Endodermal cell (in vitro differentiated cells): Measurements from ENCODE around the gene CCDC97. TPM values are rescaled to one million over a fixed set of nuclear protein-coding genes. Genes with fewer than 3 reads are reported as not detected.

ENCODE experiments used
- DNase-seq: peaks from one replicate; pipeline ENCODE4 v3.0.0-alpha.2; 2017
- H3K27ac ChIP-seq: 2 replicates; pipeline ENCODE4 v1.5.1; 2013; ENCODE audit warnings: mild to moderate bottlenecking, low read depth, low read length, moderate library complexity
- H3K27me3 ChIP-seq: 2 replicates; pipeline ENCODE4 v1.6.1; 2013; ENCODE audit warnings: mild to moderate bottlenecking, low read length, moderate library complexity; ENCODE audit not compliant: insufficient read depth, control insufficient read depth, poor library complexity, severe bottlenecking
- H3K36me3 ChIP-seq: 2 replicates; pipeline ENCODE4 v1.7.0; 2013; ENCODE audit warnings: mild to moderate bottlenecking, low read length, moderate library complexity; ENCODE audit not compliant: control insufficient read depth, insufficient read depth
- H3K4me1 ChIP-seq: one replicate; pipeline ENCODE4 v1.7.0; 2013; ENCODE audit warnings: low read length; ENCODE audit not compliant: control insufficient read depth, insufficient read depth
- H3K4me3 ChIP-seq: 2 replicates; pipeline ENCODE4 v1.5.1; 2013; ENCODE audit warnings: mild to moderate bottlenecking, low read length, moderate library complexity
- H3K9ac ChIP-seq: 2 replicates; pipeline ENCODE4 v1.6.1; 2013; ENCODE audit warnings: mild to moderate bottlenecking, low read length, moderate library complexity; ENCODE audit not compliant: poor library complexity, severe bottlenecking; ENCODE audit errors: extremely low read depth
- H3K9me3 ChIP-seq: 2 replicates; pipeline ENCODE4 v1.6.1; 2013; ENCODE audit warnings: mild to moderate bottlenecking, low read length, moderate library complexity; ENCODE audit not compliant: control insufficient read depth
- H3K27ac Mint-ChIP-seq: 2 replicates; pipeline ENCODE4 v1.8.0; 2020; ENCODE audit warnings: mixed read lengths
- H3K27me3 Mint-ChIP-seq: 2 replicates; pipeline ENCODE4 v1.8.0; 2021; ENCODE audit warnings: mild to moderate bottlenecking, mixed read lengths; ENCODE audit not compliant: insufficient read depth
- H3K36me3 Mint-ChIP-seq: 2 replicates; pipeline ENCODE4 v1.8.0; 2020; ENCODE audit warnings: low read depth, mixed read lengths
- H3K4me1 Mint-ChIP-seq: 2 replicates; pipeline ENCODE4 v1.8.0; 2020; ENCODE audit warnings: mixed read lengths
- H3K4me3 Mint-ChIP-seq: 2 replicates; pipeline ENCODE4 v1.8.0; 2020; ENCODE audit warnings: mild to moderate bottlenecking, moderate library complexity, mixed read lengths
- H3K9me3 Mint-ChIP-seq: 2 replicates; pipeline ENCODE4 v1.8.0; 2020; ENCODE audit warnings: mild to moderate bottlenecking, mixed read lengths
- WGBS, 2 experiments: methylation state at CpG; one replicate each; pipeline versions ENCODE4 v1.1.5 to v1.1.7; 2013; ENCODE audit warnings: missing lambda C conversion rate in 2 of 2, mixed read lengths in 1 of 2; ENCODE audit not compliant: insufficient coverage in 1 of 2, insufficient read length in 1 of 2; 5-methylcytosine and 5-hydroxymethylcytosine counted together
- total RNA-seq, 2 donors: library from RNA; stranded (reverse); fragmentation: NEBNext Ultra II Directional in 1 of 2; extraction: Animal tissue kit (Norgen Biotek cat#: 25700) in 1 of 2; gene quantifications; 2 replicates in 1 of 2; 3 replicates in 1 of 2; pipeline ENCODE4 v1.2.1, GENCODE V29; 2021
- TF ChIP-seq, protein P1 (sequence below): fragments of 200-600 bp; sonication (generic); conservative IDR thresholded peaks from 2 replicates; pipeline ENCODE4 v1.5.0; 2021; ENCODE audit warnings: antibody characterized with exemption, mild to moderate bottlenecking

Gene CCDC97
- total RNA-seq, 2 donors from 2014 or later: 38.4 to 44.6 TPM

DNA sequence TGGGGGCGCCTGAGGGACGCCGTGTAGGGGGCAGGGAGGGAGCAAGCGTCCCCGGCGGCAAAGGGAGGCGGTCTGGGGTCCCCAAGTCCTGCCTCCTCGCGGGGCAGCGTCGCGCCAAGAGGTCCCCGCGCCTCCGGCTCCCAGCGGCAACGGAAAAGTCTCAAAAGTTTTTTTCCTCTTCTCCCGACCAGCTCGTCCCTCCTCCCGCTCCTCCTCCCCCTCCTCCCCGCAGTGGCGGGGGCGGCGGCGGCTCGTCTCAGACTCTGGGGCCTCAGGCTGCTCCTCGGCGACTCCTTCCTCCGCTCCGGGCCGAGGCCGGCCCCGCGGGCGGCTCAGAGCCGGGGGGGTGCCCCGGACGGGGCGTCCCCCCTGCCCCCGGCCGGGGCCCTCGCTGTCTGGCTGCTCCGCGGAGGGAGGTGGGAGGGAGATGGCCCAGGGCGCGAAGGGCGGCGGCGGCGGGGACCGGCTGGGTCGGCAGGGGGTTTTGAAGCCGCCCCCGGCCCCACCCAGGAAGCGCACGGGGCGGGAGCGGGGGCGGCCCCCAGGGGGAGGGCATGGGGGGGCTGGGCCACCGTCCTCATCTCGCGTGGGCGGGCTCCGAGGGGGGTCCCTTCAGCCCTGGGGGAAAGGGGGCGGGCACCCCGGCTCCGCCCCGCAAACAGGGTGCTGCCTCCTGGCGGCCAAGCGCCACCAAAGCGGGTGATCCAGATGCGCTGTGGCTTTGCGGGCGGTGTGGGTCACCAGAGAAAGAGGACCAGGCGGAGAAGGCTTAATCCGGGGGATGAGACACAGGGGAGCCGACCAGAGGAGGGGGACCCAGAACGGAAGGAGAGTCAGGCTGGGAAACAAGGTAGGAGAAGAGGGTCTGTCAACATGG, 43.7 kb downstream of the CCDC97 start, which contains the start of gene TGFB1:
Gene TGFB1, minus strand, starts transcription at position 457 of the 877 bp plus-strand sequence. CDS start 878 bp downstream, outside the sequence.
- peaks cover 14% of the 10 kb centered on the region for H3K4me1 Mint-ChIP-seq
- peak within 1 kb of the TSS; percentile 83 for H3K27ac Mint-ChIP-seq
- no peaks in the 10 kb centered on the region for H3K4me1 ChIP-seq
- peak; percentile 93 for DNase-seq
- H3K4me3 ChIP-seq: peak within 1 kb of the TSS; percentile 92
- WGBS, 2 experiments: 2 to 10% methylated on average over 10 to 78 of the region's 78 CpGs
- peaks cover 10% of the 10 kb centered on the region for H3K36me3 ChIP-seq
- no peaks in the 10 kb centered on the region for H3K9me3 Mint-ChIP-seq
- TF ChIP-seq, protein P1, sequence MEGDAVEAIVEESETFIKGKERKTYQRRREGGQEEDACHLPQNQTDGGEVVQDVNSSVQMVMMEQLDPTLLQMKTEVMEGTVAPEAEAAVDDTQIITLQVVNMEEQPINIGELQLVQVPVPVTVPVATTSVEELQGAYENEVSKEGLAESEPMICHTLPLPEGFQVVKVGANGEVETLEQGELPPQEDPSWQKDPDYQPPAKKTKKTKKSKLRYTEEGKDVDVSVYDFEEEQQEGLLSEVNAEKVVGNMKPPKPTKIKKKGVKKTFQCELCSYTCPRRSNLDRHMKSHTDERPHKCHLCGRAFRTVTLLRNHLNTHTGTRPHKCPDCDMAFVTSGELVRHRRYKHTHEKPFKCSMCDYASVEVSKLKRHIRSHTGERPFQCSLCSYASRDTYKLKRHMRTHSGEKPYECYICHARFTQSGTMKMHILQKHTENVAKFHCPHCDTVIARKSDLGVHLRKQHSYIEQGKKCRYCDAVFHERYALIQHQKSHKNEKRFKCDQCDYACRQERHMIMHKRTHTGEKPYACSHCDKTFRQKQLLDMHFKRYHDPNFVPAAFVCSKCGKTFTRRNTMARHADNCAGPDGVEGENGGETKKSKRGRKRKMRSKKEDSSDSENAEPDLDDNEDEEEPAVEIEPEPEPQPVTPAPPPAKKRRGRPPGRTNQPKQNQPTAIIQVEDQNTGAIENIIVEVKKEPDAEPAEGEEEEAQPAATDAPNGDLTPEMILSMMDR: peak; percentile 97
- no peaks in the 10 kb centered on the region for H3K27me3 ChIP-seq
- H3K9ac ChIP-seq: peak within 1 kb of the TSS; percentile 55
- peaks cover 13% of the 10 kb centered on the region for H3K27me3 Mint-ChIP-seq
- H3K9me3 ChIP-seq: no peaks in the 10 kb centered on the region
- H3K27ac ChIP-seq: no peak within 1 kb of the TSS
- H3K36me3 Mint-ChIP-seq: peaks cover 9% of the 10 kb centered on the region
- H3K4me3 Mint-ChIP-seq: peak within 1 kb of the TSS; percentile 79

DNA sequence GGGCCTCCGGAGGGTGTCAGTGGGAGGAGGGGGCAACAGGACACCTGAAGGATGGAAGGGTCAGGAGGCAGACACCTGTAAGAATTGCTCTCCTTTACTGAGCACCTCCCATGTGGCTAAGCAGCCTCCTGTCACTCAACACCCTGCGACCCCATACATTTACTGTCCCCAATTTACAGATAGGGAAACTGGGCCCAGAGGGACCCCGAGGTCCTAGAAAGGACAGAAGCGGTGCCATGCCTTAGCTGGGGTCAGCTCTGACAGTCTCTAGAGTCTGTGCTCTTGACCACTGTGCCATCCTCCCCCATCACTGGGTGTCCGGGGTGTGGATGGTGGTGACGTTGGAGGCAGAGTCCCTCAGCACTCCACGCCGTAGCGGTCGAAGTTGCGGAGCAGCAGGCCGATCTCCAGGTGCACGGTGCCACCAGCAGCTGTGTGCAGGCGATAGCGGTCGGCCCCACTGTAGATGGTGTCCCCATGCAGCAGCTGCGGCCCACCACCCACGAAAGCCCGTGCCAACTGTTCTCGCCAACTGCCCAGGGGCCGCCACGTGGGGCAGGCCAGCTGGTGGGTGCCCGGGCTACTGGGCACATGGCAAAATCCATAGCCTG, 44.5 kb downstream of the CCDC97 start:
- Histone ChIP-seq H3K9ac (no peak overlapping the region), H3K4me3 (peak overlapping the region; percentile 92), H3K4me1 (no peaks in the 10 kb centered on the region), H3K9me3 (no peaks in the 10 kb centered on the region), H3K36me3 (peaks cover 5% of the 10 kb centered on the region), H3K27me3 (no peaks in the 10 kb centered on the region), H3K27ac (no peak overlapping the region)
- no peak for DNase-seq
- Mint-ChIP-seq H3K9me3 (no peaks in the 10 kb centered on the region), H3K4me3 (peak overlapping the region; percentile 79), H3K27me3 (peaks cover 13% of the 10 kb centered on the region), H3K4me1 (peaks cover 14% of the 10 kb centered on the region), H3K27ac (no peak overlapping the region), H3K36me3 (peaks cover 4% of the 10 kb centered on the region)
- TF ChIP-seq, protein P1: no peak
- 90 to 95% methylated on average over 18 to 23 of the region's 23 CpGs for WGBS, 2 experiments

DNA sequence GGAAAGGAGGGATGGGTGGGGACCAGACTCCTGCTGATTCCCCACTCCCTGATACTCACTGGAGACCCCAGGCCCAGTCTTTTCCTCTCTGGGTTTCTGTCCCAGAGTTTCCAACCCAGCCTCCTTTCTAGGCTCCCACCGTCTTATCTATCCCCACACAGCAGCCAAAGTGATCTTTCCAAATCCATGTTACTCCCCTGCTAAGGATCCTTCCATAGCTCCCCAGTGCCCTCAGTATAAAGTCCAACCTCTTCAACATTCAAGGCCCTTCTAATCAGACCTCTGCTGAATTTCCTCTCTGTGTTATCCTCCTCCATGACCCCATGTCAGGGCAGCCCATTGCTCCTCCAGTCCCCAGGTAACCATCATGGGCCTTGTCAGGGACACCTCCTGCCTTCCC, 45.1 kb downstream of the CCDC97 start:
- Histone ChIP-seq H3K27ac (no peak overlapping the region), H3K27me3 (no peaks in the 10 kb centered on the region), H3K4me1 (no peaks in the 10 kb centered on the region), H3K36me3 (peaks cover under 1% of the 10 kb centered on the region), H3K9ac (no peak overlapping the region), H3K4me3 (no peak overlapping the region), H3K9me3 (no peaks in the 10 kb centered on the region)
- DNase-seq: no peak
- Mint-ChIP-seq H3K27ac (no peak overlapping the region), H3K36me3 (no peaks in the 10 kb centered on the region), H3K27me3 (peaks cover 13% of the 10 kb centered on the region), H3K9me3 (no peaks in the 10 kb centered on the region), H3K4me3 (no peak overlapping the region), H3K4me1 (peaks cover 14% of the 10 kb centered on the region)
- TF ChIP-seq, protein P1: no peak
- 88 to 100% methylated on average over 1 of the region's 1 CpG for WGBS, 2 experiments
